Left renal cortex interstitium (tissue), 4 donors: Measurements from ENCODE around the gene AP1B1. TPM values are rescaled to one million over a fixed set of nuclear protein-coding genes. Genes with fewer than 3 reads are reported as not detected.

Source experiments
- DNase-seq, 4 donors: peaks; one replicate each; pipeline ENCODE4 v3.0.0-alpha.2; 2013; ENCODE audit warnings: low read depth in 4 of 4, low spot score in 2 of 4, missing footprints in 1 of 4
- polyA plus RNA-seq, 4 donors: library from polyadenylated mRNA; unstranded; fragments of 120-200 nt; gene quantifications; one replicate each; pipeline ENCODE4 v1.2.1, GENCODE V29; 2013; ENCODE audit not compliant: insufficient read length in 4 of 4

AP1B1 gene
- polyA plus RNA-seq, 4 donors: 42.4 to 49.8 (median 44.3) TPM

- DNase-seq: no peak
Observed at GRCh38 chr22:29334696-29335344, 53.5 kb downstream of the AP1B1 start.

- DNase-seq: no peak
Observed at GRCh38 chr22:29334148-29334547, 54.2 kb downstream of the AP1B1 start.

- DNase-seq: no peak
Observed at GRCh38 chr22:29332886-29333496, 55.4 kb downstream of the AP1B1 start.

- no peak for DNase-seq
Observed at GRCh38 chr22:29331658-29332300, 56.6 kb downstream of the AP1B1 start.

- no peak for DNase-seq
Observed at GRCh38 chr22:29331213-29331612, 57.2 kb downstream of the AP1B1 start.

GRCh38 chr22:29330753-29331152, 57.6 kb downstream of the AP1B1 start:
- DNase-seq: no peak

- DNase-seq: no peak
Observed at GRCh38 chr22:29330291-29330690, 58.1 kb downstream of the AP1B1 start.

GRCh38 chr22:29329581-29329980, 58.8 kb downstream of the AP1B1 start:
- no peak for DNase-seq

- DNase-seq: no peak
Observed at GRCh38 chr22:29328566-29329500, 59.5 kb downstream of the AP1B1 start.

- DNase-seq: no peak
Observed at GRCh38 chr22:29328055-29328454, 60.3 kb downstream of the AP1B1 start.

GRCh38 chr22:29327089-29327764, 61.1 kb downstream of the AP1B1 start:
- no peak for DNase-seq

GRCh38 chr22:29326481-29326880, 61.9 kb downstream of the AP1B1 start:
- no peak for DNase-seq

- no peak for DNase-seq
Observed at GRCh38 chr22:29325785-29326315, 62.5 kb downstream of the AP1B1 start.

GRCh38 chr22:29325356-29325755, 63.0 kb downstream of the AP1B1 start:
- no peak for DNase-seq

- DNase-seq: no peak
Observed at GRCh38 chr22:29323641-29324040, 64.7 kb downstream of the AP1B1 start.

- no peak for DNase-seq
Observed at GRCh38 chr22:29320546-29320945, 67.8 kb downstream of the AP1B1 start.

- no peak for DNase-seq
Observed at GRCh38 chr22:29319072-29319471, 69.3 kb downstream of the AP1B1 start.

GRCh38 chr22:29317827-29318454, 70.4 kb downstream of the AP1B1 start:
- DNase-seq: no peak

- DNase-seq: no peak
Observed at GRCh38 chr22:29316141-29316828, 72.1 kb downstream of the AP1B1 start.
